ENCODE measurements around the gene ARSA.

DNA sequence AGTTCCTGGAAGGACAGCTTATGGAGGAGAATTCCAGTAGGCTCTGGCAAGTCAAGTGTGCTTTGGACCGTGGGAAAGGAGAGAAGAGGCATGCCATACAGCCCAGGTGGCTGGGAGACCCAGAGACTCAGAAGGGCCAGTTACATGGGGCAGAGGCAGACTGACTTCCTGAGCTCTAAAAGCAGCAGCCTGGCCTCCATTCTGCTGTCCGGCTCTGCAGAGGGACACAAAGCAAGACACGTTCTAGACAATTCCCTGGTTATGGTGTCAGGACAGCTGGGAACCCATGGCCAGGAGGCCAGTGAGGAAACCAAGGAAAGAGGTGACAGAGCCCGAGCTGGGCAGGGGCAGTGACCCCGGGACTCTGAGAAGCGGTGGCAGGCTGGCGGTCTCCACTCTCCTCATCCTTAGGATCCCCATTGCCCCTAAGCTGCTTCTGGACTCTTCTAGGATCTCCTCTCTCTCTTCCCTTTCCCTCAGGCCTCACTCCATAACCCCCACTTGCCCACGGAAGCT lies 52.5 kb downstream of the ARSA start:
- TF ChIP-seq CTCF (optimal IDR thresholded peaks at IDR 0.05 in 1 of 3, IDR thresholded peaks at IDR 0.05 in 1 of 3, conservative IDR thresholded peaks at IDR 0.05 in 1 of 3; ENCODE audit: extremely low read depth in 1 of 3, insufficient read depth in 2 of 3, low read length in 3 of 3), result no peak
- TF ChIP-seq EZH2 (IDR thresholded peaks at IDR 0.05; ENCODE audit: low read length), result no peak

Data from keratinocyte (primary cell).